OCI-LY3 (cell line): ENCODE measurements around the gene RCAN3.

Source experiments
- H2AFZ ChIP-seq: fragments of 200-600, 300-600 bp; shearing (Covaris generic); 2 replicates; pipeline ENCODE4 v1.6.0; 2014; ENCODE audit warnings: antibody characterized with exemption, low read depth, low read length
- H3K27ac ChIP-seq: fragments of 200-600, 300-600 bp; sonication (generic); 2 replicates; pipeline ENCODE4 v1.5.1; 2014; ENCODE audit warnings: mild to moderate bottlenecking, low read length, moderate library complexity, mixed read lengths
- H3K27me3 ChIP-seq: fragments of 200-600, 300-600 bp; sonication (generic); 2 replicates; pipeline ENCODE4 v1.6.1; 2014; ENCODE audit warnings: low read depth, low read length, mixed read lengths
- H3K36me3 ChIP-seq: fragments of 200-600, 300-600 bp; sonication (generic); replicated peaks from 2 replicates; pipeline ENCODE3; 2014; ENCODE audit warnings: low read depth, low read length, mixed read lengths
- H3K4me1 ChIP-seq: fragments of 300-600, 200-600 bp; sonication (generic); 2 replicates; pipeline ENCODE4 v1.6.1; 2014; ENCODE audit warnings: low read length, mixed read lengths
- H3K4me2 ChIP-seq: fragments of 200-600, 300-600 bp; sonication (generic); 2 replicates; pipeline ENCODE4 v1.6.1; 2014; ENCODE audit warnings: low read length, mixed read lengths
- H3K4me3 ChIP-seq: fragments of 300-600, 200-600 bp; sonication (generic); 2 replicates; pipeline ENCODE4 v1.5.1; 2014; ENCODE audit warnings: antibody characterized with exemption, mild to moderate bottlenecking, low read length, moderate library complexity
- H3K79me2 ChIP-seq: fragments of 300-600, 200-600 bp; shearing (Covaris generic); 2 replicates; pipeline ENCODE4 v1.6.1; 2014; ENCODE audit warnings: mild to moderate bottlenecking, low read length, mixed read lengths
- H3K9ac ChIP-seq: fragments of 300-600, 200-600 bp; shearing (Covaris generic); 2 replicates; pipeline ENCODE4 v1.6.0; 2014; ENCODE audit warnings: mild to moderate bottlenecking, low read length, moderate library complexity
- H3K9me3 ChIP-seq: fragments of 200-600, 300-600 bp; shearing (Covaris generic); 2 replicates; pipeline ENCODE4 v1.6.1; 2014; ENCODE audit warnings: low read length, mixed read lengths; ENCODE audit not compliant: insufficient read depth
- H4K20me1 ChIP-seq: fragments of 200-600, 300-600 bp; sonication (generic); 2 replicates; pipeline ENCODE4 v1.6.1; 2016; ENCODE audit warnings: low read length, mixed read lengths; ENCODE audit not compliant: insufficient read depth
- CTCF ChIP-seq: fragments of 200-600, 300-600 bp; sonication (generic); IDR thresholded peaks from 2 replicates; pipeline ENCODE4 v1.5.1; 2014; ENCODE audit warnings: antibody characterized with exemption, low read length, low read depth
- EZH2phosphoT487 ChIP-seq: fragments of 200-600 bp; shearing (Covaris generic); IDR thresholded peaks from 2 replicates; pipeline ENCODE4 v1.6.1; 2018; ENCODE audit warnings: antibody characterized with exemption, mixed run types, low read depth

The RCAN3 gene

GRCh38 chr1:24465099-24465498 is 37.5 kb upstream of the RCAN3 start:
- Histone ChIP-seq H3K4me1 (peaks cover 17% of the 10 kb centered on the region), H3K9me3 (no peaks in the 10 kb centered on the region), H3K27me3 (no peaks in the 10 kb centered on the region), H3K9ac (no peak overlapping the region), H3K27ac (no peak overlapping the region), H3K4me2 (no peak overlapping the region), H3K79me2 (no peaks in the 10 kb centered on the region), H4K20me1 (no peaks in the 10 kb centered on the region), H2AFZ (no peak overlapping the region), H3K4me3 (no peak overlapping the region), H3K36me3 (peaks cover 8% of the 10 kb centered on the region)
- no peak for TF ChIP-seq CTCF
- TF ChIP-seq EZH2phosphoT487, result no peak

GRCh38 chr1:24465638-24466037 is 37.0 kb upstream of the RCAN3 start:
- H4K20me1 ChIP-seq, result no peaks in the 10 kb centered on the region
- H3K4me2 ChIP-seq, result no peak overlapping the region
- H2AFZ ChIP-seq, result no peak overlapping the region

GRCh38 chr1:24468685-24469316 is 33.8 kb upstream of the RCAN3 start:
- no peak overlapping the region for H3K4me3 ChIP-seq
- H3K36me3 ChIP-seq, result peaks cover 5% of the 10 kb centered on the region
- H2AFZ ChIP-seq, result no peak overlapping the region
- H3K9ac ChIP-seq, result no peak overlapping the region
- peaks cover 16% of the 10 kb centered on the region for H3K4me1 ChIP-seq
- no peaks in the 10 kb centered on the region for H3K79me2 ChIP-seq
- H3K9me3 ChIP-seq, result no peaks in the 10 kb centered on the region
- H3K4me2 ChIP-seq, result no peak overlapping the region
- TF ChIP-seq EZH2phosphoT487 (no peak), CTCF (no peak)
- H4K20me1 ChIP-seq, result no peaks in the 10 kb centered on the region
- H3K27ac ChIP-seq, result no peak overlapping the region
- no peaks in the 10 kb centered on the region for H3K27me3 ChIP-seq

More at GRCh38 chr1:24465638-24466037, 37.0 kb upstream of the RCAN3 start:
- H3K79me2 ChIP-seq, result no peaks in the 10 kb centered on the region
- H3K36me3 ChIP-seq, result peaks cover 5% of the 10 kb centered on the region
- H3K27me3 ChIP-seq, result no peaks in the 10 kb centered on the region
- H3K9me3 ChIP-seq, result no peaks in the 10 kb centered on the region
- H3K4me1 ChIP-seq, result peaks cover 17% of the 10 kb centered on the region
- no peak overlapping the region for H3K4me3 ChIP-seq
- H3K9ac ChIP-seq, result no peak overlapping the region
- TF ChIP-seq CTCF (no peak), EZH2phosphoT487 (no peak)
- H3K27ac ChIP-seq, result no peak overlapping the region

- Histone ChIP-seq H2AFZ (no peak overlapping the region), H3K9me3 (no peaks in the 10 kb centered on the region), H3K27ac (no peak overlapping the region), H3K36me3 (peaks cover 5% of the 10 kb centered on the region), H3K9ac (no peak overlapping the region), H3K4me1 (peaks cover 6% of the 10 kb centered on the region; the same call in 1 of the 2 replicates), H3K27me3 (no peaks in the 10 kb centered on the region), H4K20me1 (no peaks in the 10 kb centered on the region), H3K79me2 (no peaks in the 10 kb centered on the region), H3K4me2 (no peak overlapping the region), H3K4me3 (no peak overlapping the region)
- no peak for TF ChIP-seq EZH2phosphoT487
- no peak for TF ChIP-seq CTCF
Observed at GRCh38 chr1:24470592-24470991, 32.0 kb upstream of the RCAN3 start.
